PC-3 (cell line): ENCODE results near the gene SH3TC1. TPM values are rescaled to one million over a fixed set of nuclear protein-coding genes. Genes with fewer than 3 reads are reported as not detected.

Source experiments
- ATAC-seq: fragments of 200-7000 bp; cut with Tn5 transposase; 2 replicates; pipeline ENCODE4 v1.9.1; 2020; ENCODE audit warnings: mild to moderate bottlenecking, moderate library complexity
- BruUV-seq: library from RNA; stranded (reverse); fragments of 400-500 nt; replicated peaks from 2 replicates; lab custom pipeline; 2021; lab: Mats Ljungman, UMichigan
- CTCF ChIA-PET: fragments of 300-600 bp; sonication (Branson Sonifier 250); formaldehyde crosslinking; loops from one replicate; lab custom pipeline; 2022; ENCODE audit warnings: antibody characterized with exemption; lab: Charles Lee
- POLR2A ChIA-PET: fragments of 300-600 bp; sonication (Branson Sonifier 250); formaldehyde crosslinking; loops from one replicate; lab custom pipeline; 2022; ENCODE audit warnings: antibody characterized with exemption; ENCODE audit not compliant: unreplicated experiment; lab: Charles Lee
- DNase-seq: peaks from one replicate; pipeline ENCODE4 v3.0.0-alpha.2; 2015
- H2AFZ ChIP-seq: fragments of 300-600 bp; sonication (generic); 2 replicates; pipeline ENCODE4 v1.6.0; 2016; ENCODE audit warnings: antibody characterized with exemption, low read length
- H3F3A ChIP-seq: fragments of 300-600 bp; sonication (generic); one replicate; pipeline ENCODE4 v1.6.0; 2017; ENCODE audit warnings: antibody characterized with exemption, low read length, control low read depth, mild to moderate bottlenecking; ENCODE audit not compliant: unreplicated experiment
- H3K27ac ChIP-seq: fragments of 300-600 bp; sonication (generic); 2 replicates; pipeline ENCODE4 v1.5.1; 2016; ENCODE audit warnings: mild to moderate bottlenecking, low read length
- H3K27me3 ChIP-seq: fragments of 300-600 bp; sonication (generic); 2 replicates; pipeline ENCODE4 v1.6.1; 2016; ENCODE audit warnings: low read length, mixed read lengths
- H3K36me3 ChIP-seq: fragments of 300-600 bp; sonication (generic); 2 replicates; pipeline ENCODE4 v1.6.1; 2016; ENCODE audit warnings: low read depth, mixed run types, low read length, mixed read lengths
- H3K4me1 ChIP-seq: fragments of 300-600 bp; sonication (generic); 2 replicates; pipeline ENCODE4 v1.5.1; 2016; ENCODE audit warnings: low read length; ENCODE audit not compliant: insufficient read depth
- H3K4me2 ChIP-seq: fragments of 300-600 bp; sonication (generic); 2 replicates; pipeline ENCODE4 v1.6.0; 2016; ENCODE audit warnings: low read length
- H3K4me3 ChIP-seq: fragments of 300-600 bp; sonication (generic); 2 replicates; pipeline ENCODE4 v1.5.1; 2016; ENCODE audit warnings: mild to moderate bottlenecking, low read length, mixed read lengths
- H3K79me2 ChIP-seq: fragments of 300-600 bp; sonication (generic); 2 replicates; pipeline ENCODE4 v1.6.1; 2017; ENCODE audit warnings: low read length, mixed read lengths
- H3K9ac ChIP-seq: fragments of 300-600 bp; sonication (generic); 2 replicates; pipeline ENCODE4 v1.6.0; 2016; ENCODE audit warnings: mild to moderate bottlenecking, low read length
- H3K9me2 ChIP-seq: fragments of 300-600 bp; sonication (generic); replicated peaks from 2 replicates; pipeline ENCODE4 v1.6.1; 2016; ENCODE audit warnings: mixed run types, low read length, mixed read lengths
- H3K9me3 ChIP-seq: fragments of 300-600 bp; sonication (generic); 2 replicates; pipeline ENCODE4 v1.6.1; 2016; ENCODE audit warnings: low read length, mixed read lengths
- H4K20me1 ChIP-seq: fragments of 300-600 bp; sonication (generic); 2 replicates; pipeline ENCODE4 v1.6.1; 2016; ENCODE audit warnings: low read length, mixed read lengths
- EZH2 ChIP-seq: fragments of 300-600 bp; sonication (generic); IDR thresholded peaks from one replicate; pipeline ENCODE4 v1.6.1; 2017; ENCODE audit warnings: antibody characterized with exemption, mild to moderate bottlenecking, low read length; ENCODE audit not compliant: unreplicated experiment
- EZH2phosphoT487 ChIP-seq: fragments of 300-600 bp; sonication (generic); IDR thresholded peaks from 2 replicates; pipeline ENCODE4 v1.6.1; 2018; ENCODE audit warnings: mild to moderate bottlenecking, antibody characterized with exemption, low read length, borderline replicate concordance
- intact Hi-C: fragments of 100-400 bp; cut with micrococcal nuclease; formaldehyde crosslinking; loops from 2 replicates; pipeline ENCODE4 v1.9.0; 2023
- total RNA-seq: library from RNA; depleted of rRNA; stranded (reverse); fragments of >200 nt; gene quantifications from 2 replicates; pipeline ENCODE4 v1.2.3, GENCODE V29; 2014
- TF ChIP-seq, protein P1 (sequence below): fragments of 300-600 bp; sonication (generic); conservative IDR thresholded peaks from 2 replicates; pipeline ENCODE4 v1.5.1; 2017; ENCODE audit warnings: antibody characterized with exemption, low read depth, mild to moderate bottlenecking, low read length

SH3TC1 gene
- total RNA-seq, 1 experiment from 2014 or later: 23.1 TPM

DNA sequence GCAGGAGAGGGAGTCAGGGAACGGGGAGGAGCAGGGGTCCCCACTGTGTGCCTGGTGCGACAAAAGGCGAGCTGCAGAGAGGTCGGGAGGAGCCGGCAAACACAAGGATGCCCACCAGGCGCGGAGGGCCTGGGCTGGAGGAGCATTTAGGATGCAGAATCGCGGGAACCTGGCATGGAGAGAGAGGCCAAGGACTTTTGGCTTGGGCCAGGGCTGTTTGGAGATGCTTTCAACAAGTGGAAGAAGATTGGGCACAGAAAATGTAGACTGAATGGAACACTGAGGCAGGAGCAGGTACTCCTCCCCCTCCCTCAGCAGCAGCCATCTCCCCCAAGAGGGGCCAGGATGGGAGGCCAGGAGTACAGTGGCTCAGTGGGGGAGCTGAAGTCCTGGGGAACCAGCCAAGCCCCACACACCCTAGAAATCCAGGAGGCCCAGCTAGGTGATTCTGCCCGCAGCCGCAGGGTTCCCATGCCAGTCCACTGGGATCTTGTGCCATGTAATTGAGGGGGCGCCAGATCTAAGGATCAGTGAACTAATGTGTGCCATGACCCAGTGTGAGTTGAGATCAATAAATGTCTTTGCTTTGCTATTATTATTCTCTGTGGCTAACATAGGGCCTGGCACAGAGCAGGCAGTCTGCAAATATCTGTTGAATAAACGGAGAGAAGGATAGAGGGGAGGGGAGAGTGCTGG lies 39.4 kb upstream of the SH3TC1 start:
- no peaks in the 10 kb centered on the region for H4K20me1 ChIP-seq
- H3K4me2 ChIP-seq: peak overlapping the region; percentile 95
- no peaks in the 10 kb centered on the region for H3K9me3 ChIP-seq
- DNase-seq: no peak
- no peak for ATAC-seq
- ChIA-PET CTCF (no interaction called here), POLR2A (interaction anchor here (0.6 kb wide), 1 partner anchor 40 kb away, joined by 3 read pairs; no protein-coding TSS in a partner anchor)
- TF ChIP-seq EZH2 (no peak), EZH2phosphoT487 (no peak)
- TF ChIP-seq, protein P1, sequence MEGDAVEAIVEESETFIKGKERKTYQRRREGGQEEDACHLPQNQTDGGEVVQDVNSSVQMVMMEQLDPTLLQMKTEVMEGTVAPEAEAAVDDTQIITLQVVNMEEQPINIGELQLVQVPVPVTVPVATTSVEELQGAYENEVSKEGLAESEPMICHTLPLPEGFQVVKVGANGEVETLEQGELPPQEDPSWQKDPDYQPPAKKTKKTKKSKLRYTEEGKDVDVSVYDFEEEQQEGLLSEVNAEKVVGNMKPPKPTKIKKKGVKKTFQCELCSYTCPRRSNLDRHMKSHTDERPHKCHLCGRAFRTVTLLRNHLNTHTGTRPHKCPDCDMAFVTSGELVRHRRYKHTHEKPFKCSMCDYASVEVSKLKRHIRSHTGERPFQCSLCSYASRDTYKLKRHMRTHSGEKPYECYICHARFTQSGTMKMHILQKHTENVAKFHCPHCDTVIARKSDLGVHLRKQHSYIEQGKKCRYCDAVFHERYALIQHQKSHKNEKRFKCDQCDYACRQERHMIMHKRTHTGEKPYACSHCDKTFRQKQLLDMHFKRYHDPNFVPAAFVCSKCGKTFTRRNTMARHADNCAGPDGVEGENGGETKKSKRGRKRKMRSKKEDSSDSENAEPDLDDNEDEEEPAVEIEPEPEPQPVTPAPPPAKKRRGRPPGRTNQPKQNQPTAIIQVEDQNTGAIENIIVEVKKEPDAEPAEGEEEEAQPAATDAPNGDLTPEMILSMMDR: no peak
- H3F3A ChIP-seq: no peaks in the 10 kb centered on the region
- H3K9ac ChIP-seq: peak overlapping the region; percentile 63; the same call in 1 of the 2 replicates
- peak overlapping the region; percentile 85; the same call in 1 of the 2 replicates for H2AFZ ChIP-seq
- no peak overlapping the region for H3K27ac ChIP-seq
- no peaks in the 10 kb centered on the region for H3K79me2 ChIP-seq
- H3K9me2 ChIP-seq: no peaks in the 10 kb centered on the region
- peak overlapping the region; percentile 84 for H3K4me3 ChIP-seq
- no peaks in the 10 kb centered on the region for H3K27me3 ChIP-seq
- intact Hi-C loops: no loop called here
- no peaks in the 10 kb centered on the region for H3K36me3 ChIP-seq
- no TSS peak for BruUV-seq
- H3K4me1 ChIP-seq: no peaks in the 10 kb centered on the region; the same call in 1 of the 2 replicates

DNA sequence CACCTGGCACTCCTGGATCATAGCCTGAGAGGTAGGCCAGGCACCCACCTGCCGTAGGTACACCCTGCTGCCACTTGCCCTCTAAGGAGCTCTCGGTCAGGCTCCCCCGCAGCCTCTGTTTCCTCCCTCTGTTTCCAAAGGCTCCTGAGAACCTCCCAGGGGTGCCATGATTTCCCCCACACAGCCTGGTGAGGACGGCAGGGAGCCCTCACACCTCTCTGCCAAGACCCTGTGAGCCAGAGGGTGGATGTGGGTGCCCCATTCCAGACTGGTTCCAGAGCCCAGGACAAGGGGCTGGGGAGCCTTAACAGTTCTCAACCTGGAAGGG lies 38.9 kb upstream of the SH3TC1 start:
- H3K79me2 ChIP-seq: no peaks in the 10 kb centered on the region
- no peak overlapping the region for H3K4me2 ChIP-seq
- intact Hi-C loops: no loop called here
- no peaks in the 10 kb centered on the region for H4K20me1 ChIP-seq
- no TSS peak for BruUV-seq
- ATAC-seq (no peak), DNase-seq (no peak)
- H3K4me3 ChIP-seq: no peak overlapping the region
- no peak overlapping the region for H3K27ac ChIP-seq
- H3K9me2 ChIP-seq: no peaks in the 10 kb centered on the region
- TF ChIP-seq EZH2 (no peak), EZH2phosphoT487 (no peak)
- TF ChIP-seq, protein P1: no peak
- CTCF ChIA-PET: no interaction called here
- H3K36me3 ChIP-seq: no peaks in the 10 kb centered on the region
- H3K9ac ChIP-seq: no peak overlapping the region
- H2AFZ ChIP-seq: no peak overlapping the region
- H3K27me3 ChIP-seq: no peaks in the 10 kb centered on the region
- POLR2A ChIA-PET: no interaction called here
- no peaks in the 10 kb centered on the region for H3K9me3 ChIP-seq
- H3K4me1 ChIP-seq: no peaks in the 10 kb centered on the region; the same call in 1 of the 2 replicates
- no peaks in the 10 kb centered on the region for H3F3A ChIP-seq

DNA sequence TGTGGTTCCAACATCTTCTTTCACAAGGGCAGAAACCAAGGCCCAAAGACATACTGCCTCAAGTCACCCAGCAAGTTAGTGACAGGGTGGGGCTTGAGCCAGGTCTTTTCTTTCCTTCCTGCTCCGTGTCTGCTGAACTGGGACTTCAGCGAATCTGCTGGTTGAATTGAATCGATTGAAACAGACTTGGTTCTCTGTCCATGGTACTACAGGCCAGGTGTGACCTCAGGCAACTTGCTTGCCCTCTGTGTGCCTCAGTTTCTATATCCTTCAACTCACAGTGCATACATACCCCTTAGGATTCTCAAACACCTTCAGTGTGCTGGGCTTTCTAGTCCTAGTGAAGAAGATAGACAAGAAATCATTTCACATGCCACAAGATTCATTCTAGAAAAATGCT lies 38.5 kb upstream of the SH3TC1 start:
- Histone ChIP-seq H3K4me3 (no peak overlapping the region), H3K9ac (no peak overlapping the region), H3K27ac (no peak overlapping the region), H4K20me1 (no peaks in the 10 kb centered on the region), H3K4me2 (no peak overlapping the region), H3K79me2 (no peaks in the 10 kb centered on the region), H3K9me3 (no peaks in the 10 kb centered on the region), H2AFZ (no peak overlapping the region), H3K27me3 (no peaks in the 10 kb centered on the region), H3F3A (no peaks in the 10 kb centered on the region), H3K36me3 (no peaks in the 10 kb centered on the region), H3K9me2 (no peaks in the 10 kb centered on the region), H3K4me1 (no peaks in the 10 kb centered on the region; the same call in 1 of the 2 replicates)
- TF ChIP-seq, protein P1: no peak
- no peak for TF ChIP-seq EZH2
- no peak for TF ChIP-seq EZH2phosphoT487
- BruUV-seq: no TSS peak
- POLR2A ChIA-PET: no interaction called here
- DNase-seq (no peak), ATAC-seq (no peak)
- intact Hi-C loops: no loop called here
- CTCF ChIA-PET: no interaction called here
